OCI-LY7 (cell line): ENCODE data around the gene HARS2. TPM values are rescaled to one million over a fixed set of nuclear protein-coding genes. Genes with fewer than 3 reads are reported as not detected.

ENCODE experiments used
- BruUV-seq: library from RNA; stranded (reverse); fragments of 400-500 nt; replicated peaks from 2 replicates; lab custom pipeline; 2021; lab: Mats Ljungman, UMichigan
- CTCF ChIA-PET: fragments of 300-600 bp; sonication (Branson Sonifier 250); formaldehyde crosslinking; loops from one replicate; lab custom pipeline; 2022; ENCODE audit warnings: antibody characterized with exemption; ENCODE audit not compliant: unreplicated experiment; lab: Charles Lee
- POLR2A ChIA-PET: fragments of 300-600 bp; sonication (Branson Sonifier 250); formaldehyde crosslinking; loops from one replicate; lab custom pipeline; 2022; ENCODE audit warnings: antibody characterized with exemption; lab: Charles Lee
- DNase-seq: peaks from one replicate; pipeline ENCODE4 v3.0.0-alpha.2; 2015; ENCODE audit warnings: low spot score
- H2AFZ ChIP-seq: fragments of 200-600 bp; sonication (generic), shearing (Covaris generic); 2 replicates; pipeline ENCODE4 v1.6.1; 2014; ENCODE audit warnings: mild to moderate bottlenecking, antibody characterized with exemption, low read length, moderate library complexity
- H3K27ac ChIP-seq: fragments of 200-600 bp; sonication (generic); 2 replicates; pipeline ENCODE4 v1.5.1; 2014; ENCODE audit warnings: mixed run types, low read depth, mild to moderate bottlenecking, moderate library complexity, low read length, inconsistent platforms; ENCODE audit not compliant: poor library complexity, severe bottlenecking
- H3K36me3 ChIP-seq: fragments of 200-600 bp; sonication (generic); 2 replicates; pipeline ENCODE4 v1.6.1; 2014; ENCODE audit warnings: mild to moderate bottlenecking, antibody characterized with exemption, low read length, moderate library complexity, mixed read lengths; ENCODE audit not compliant: insufficient read depth
- H3K4me1 ChIP-seq: fragments of 200-600 bp; sonication (generic); 2 replicates; pipeline ENCODE4 v1.5.1; 2014; ENCODE audit warnings: mild to moderate bottlenecking, low read length; ENCODE audit not compliant: insufficient read depth, poor library complexity, severe bottlenecking
- H3K4me2 ChIP-seq: fragments of 200-600 bp; sonication (generic); 2 replicates; pipeline ENCODE4 v1.6.1; 2014; ENCODE audit warnings: mild to moderate bottlenecking, low read length
- H3K4me3 ChIP-seq: fragments of 200-600 bp; sonication (generic); 2 replicates; pipeline ENCODE4 v1.5.1; 2014; ENCODE audit warnings: mild to moderate bottlenecking, low read depth, low read length; ENCODE audit not compliant: poor library complexity, severe bottlenecking
- H3K79me2 ChIP-seq: fragments of 200-600 bp; sonication (generic); 2 replicates; pipeline ENCODE4 v1.6.1; 2016; ENCODE audit warnings: low read depth, mild to moderate bottlenecking, low read length, moderate library complexity, mixed read lengths; ENCODE audit not compliant: insufficient read depth
- H3K9me2 ChIP-seq: fragments of 200-600 bp; sonication (generic); 2 replicates; pipeline ENCODE4 v1.6.1; 2016; ENCODE audit warnings: mild to moderate bottlenecking, low read length, mixed read lengths; ENCODE audit not compliant: insufficient read depth
- H3K9me3 ChIP-seq: fragments of 200-600 bp; sonication (generic); 2 replicates; pipeline ENCODE4 v1.6.1; 2014; ENCODE audit warnings: mild to moderate bottlenecking, mixed run types, low read length, mixed read lengths
- H4K20me1 ChIP-seq: fragments of 200-600 bp; sonication (generic); 2 replicates; pipeline ENCODE4 v1.6.1; 2014; ENCODE audit warnings: mild to moderate bottlenecking, antibody characterized with exemption, low read length, moderate library complexity, mixed read lengths; ENCODE audit not compliant: insufficient read depth
- CTCF ChIP-seq: fragments of 200-600 bp; sonication (generic); conservative IDR thresholded peaks from 2 replicates; pipeline ENCODE4 v1.5.1; 2014; ENCODE audit warnings: mild to moderate bottlenecking, antibody characterized with exemption, low read length, moderate library complexity, mixed read lengths
- EZH2phosphoT487 ChIP-seq: fragments of 200-600 bp; sonication (generic); IDR thresholded peaks from 2 replicates; pipeline ENCODE4 v1.6.1; 2018; ENCODE audit warnings: low read depth, borderline replicate concordance, mild to moderate bottlenecking, mixed run types, antibody characterized with exemption, low read length, moderate library complexity, mixed read lengths
- intact Hi-C: fragments of 100-400 bp; cut with micrococcal nuclease; formaldehyde crosslinking; loops from one replicate; pipeline ENCODE4 v1.10.0; 2022; ENCODE audit not compliant: unreplicated experiment
- total RNA-seq, 2 experiments: library from RNA; depleted of rRNA in 1 of 2; stranded (reverse); fragments of >200 nt in 1 of 2; shearing (Covaris generic) in 1 of 2; gene quantifications; 2 replicates each; pipeline ENCODE4 v1.2.3, GENCODE V29; 2014 to 2022

HARS2 gene
- total RNA-seq, 2 experiments from 2014 or later: 20.8 to 27.3 TPM

DNA sequence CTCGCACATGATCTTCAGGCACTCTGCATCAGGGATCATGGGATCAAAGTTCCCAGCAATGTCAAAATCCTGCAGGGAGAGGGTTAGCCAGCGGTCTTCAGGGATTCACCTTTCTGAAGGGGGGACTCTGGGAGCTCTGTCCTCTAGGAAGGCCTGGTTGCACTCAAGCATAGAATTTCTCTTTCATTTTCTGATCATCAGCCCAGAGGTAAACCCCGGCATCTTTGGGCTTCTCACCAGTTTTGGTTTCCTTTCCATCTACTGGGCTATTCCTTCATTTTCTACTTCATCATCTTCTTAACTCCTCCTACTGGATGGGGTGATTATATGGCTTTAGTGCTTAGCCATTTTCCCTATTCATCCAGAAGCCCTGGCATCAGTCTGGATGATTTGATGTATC is 13.3 kb upstream of the HARS2 start:
- H3K4me2 ChIP-seq: no peak overlapping the region
- no peak for TF ChIP-seq EZH2phosphoT487
- TF ChIP-seq CTCF: no peak
- no peaks in the 10 kb centered on the region for H3K9me2 ChIP-seq
- no TSS peak for BruUV-seq
- no peaks in the 10 kb centered on the region for H4K20me1 ChIP-seq
- peaks cover 84% of the 10 kb centered on the region for H3K36me3 ChIP-seq
- no peaks in the 10 kb centered on the region for H3K79me2 ChIP-seq
- no peaks in the 10 kb centered on the region for H3K9me3 ChIP-seq
- no peak overlapping the region for H3K27ac ChIP-seq
- ChIA-PET CTCF (no interaction called here), POLR2A (no interaction called here)
- H3K4me1 ChIP-seq: no peaks in the 10 kb centered on the region
- H2AFZ ChIP-seq: no peak overlapping the region
- DNase-seq: no peak
- intact Hi-C loops: no loop called here
- H3K4me3 ChIP-seq: no peak overlapping the region

GRCh38 chr5:140678993-140679392 is 12.3 kb upstream of the HARS2 start:
- intact Hi-C loops: no loop called here
- ChIA-PET POLR2A (no interaction called here), CTCF (no interaction called here)
- no TSS peak for BruUV-seq
- Histone ChIP-seq H4K20me1 (no peaks in the 10 kb centered on the region), H3K27ac (no peak overlapping the region), H3K9me2 (no peaks in the 10 kb centered on the region), H3K4me1 (no peaks in the 10 kb centered on the region), H3K9me3 (no peaks in the 10 kb centered on the region), H3K4me3 (no peak overlapping the region), H3K4me2 (no peak overlapping the region), H2AFZ (no peak overlapping the region), H3K36me3 (peaks cover 80% of the 10 kb centered on the region), H3K79me2 (no peaks in the 10 kb centered on the region)
- DNase-seq: no peak
- TF ChIP-seq EZH2phosphoT487 (no peak), CTCF (no peak)

- peaks cover 52% of the 10 kb centered on the region for H3K36me3 ChIP-seq
- no peaks in the 10 kb centered on the region for H3K9me2 ChIP-seq
- peaks cover 17% of the 10 kb centered on the region for H3K4me1 ChIP-seq
- TF ChIP-seq CTCF (no peak), EZH2phosphoT487 (no peak)
- CTCF ChIA-PET: interaction anchor here (0.5 kb wide), 1 partner anchor 948 kb away, joined by 3 read pairs; no protein-coding TSS in a partner anchor
- peak overlapping the region; percentile 38 for H3K27ac ChIP-seq
- H4K20me1 ChIP-seq: no peaks in the 10 kb centered on the region
- H3K79me2 ChIP-seq: peaks cover 35% of the 10 kb centered on the region
- peak overlapping the region; percentile 86 for H3K4me3 ChIP-seq
- H3K4me2 ChIP-seq: peak overlapping the region; percentile 97
- H2AFZ ChIP-seq: peak overlapping the region; percentile 88
- no peaks in the 10 kb centered on the region for H3K9me3 ChIP-seq
- no TSS peak for BruUV-seq
- intact Hi-C loops: no loop called here
- DNase-seq: no peak
- POLR2A ChIA-PET: interaction anchor here (0.6 to 2.4 kb wide), 8 partner anchors 10 to 513 kb away, joined by 3 to 20 read pairs (median 4); partner anchors contain the start of genes IK, NDUFA2 and ZMAT2
Measured at GRCh38 chr5:140690376-140690932, 801 bp upstream of the HARS2 start.
